Astrocyte (in vitro differentiated cells and primary cell): ENCODE data around the gene PTPRN2. TPM values are rescaled to one million over a fixed set of nuclear protein-coding genes. Genes with fewer than 3 reads are reported as not detected.

Experiments used
- DNase-seq: peaks from one replicate; pipeline ENCODE4 v3.0.0-alpha.2; 2010; ENCODE audit warnings: low read depth
- FAIRE-seq: peaks from 2 replicates; lab custom pipeline; 2011; peaks lifted over from hg19 to GRCh38; lab: Jason Lieb, UNC
- H2AFZ ChIP-seq: 2 replicates; pipeline ENCODE4 v1.6.0; 2012; ENCODE audit warnings: low read depth, low read length, inconsistent platforms
- H3K27ac ChIP-seq: 2 replicates; pipeline ENCODE4 v1.5.1; 2011; ENCODE audit warnings: low read depth, low read length, inconsistent platforms
- H3K27me3 ChIP-seq: 2 replicates; pipeline ENCODE4 v1.6.0; 2011; ENCODE audit warnings: low read length, inconsistent platforms; ENCODE audit not compliant: insufficient read depth
- H3K36me3 ChIP-seq: 2 replicates; pipeline ENCODE4 v1.5.1; 2011; ENCODE audit warnings: low read length, inconsistent platforms; ENCODE audit not compliant: insufficient read depth
- H3K4me1 ChIP-seq: 2 replicates; pipeline ENCODE4 v1.5.1; 2011; ENCODE audit warnings: low read length, inconsistent platforms; ENCODE audit not compliant: insufficient read depth
- H3K4me2 ChIP-seq: 2 replicates; pipeline ENCODE4 v1.6.0; 2012; ENCODE audit warnings: low read length, inconsistent platforms
- H3K4me3 ChIP-seq: 2 replicates; pipeline ENCODE4 v1.5.1; 2011; ENCODE audit warnings: low read depth, mild to moderate bottlenecking, low read length, inconsistent platforms; ENCODE audit not compliant: insufficient read depth
- H3K79me2 ChIP-seq: 2 replicates; pipeline ENCODE4 v1.6.0; 2012; ENCODE audit warnings: mild to moderate bottlenecking, low read length, inconsistent platforms; ENCODE audit not compliant: insufficient read depth
- H3K9ac ChIP-seq: 2 replicates; pipeline ENCODE4 v1.6.0; 2012; ENCODE audit warnings: mild to moderate bottlenecking, low read length, inconsistent platforms
- H3K9me3 ChIP-seq: 2 replicates; pipeline ENCODE4 v1.5.1; 2012; ENCODE audit warnings: low read depth, mild to moderate bottlenecking, low read length, inconsistent platforms; ENCODE audit not compliant: insufficient read depth
- H4K20me1 ChIP-seq: 2 replicates; pipeline ENCODE4 v1.6.0; 2012; ENCODE audit warnings: low read length, inconsistent platforms; ENCODE audit not compliant: insufficient read depth
- H3K27ac Mint-ChIP-seq: one replicate; pipeline ENCODE4 v1.8.0; 2021; ENCODE audit warnings: mild to moderate bottlenecking, mixed read lengths; ENCODE audit not compliant: unreplicated experiment
- H3K27me3 Mint-ChIP-seq: one replicate; pipeline ENCODE4 v1.8.0; 2021; ENCODE audit warnings: low read depth, mixed read lengths; ENCODE audit not compliant: unreplicated experiment
- H3K36me3 Mint-ChIP-seq: one replicate; pipeline ENCODE4 v1.8.0; 2021; ENCODE audit warnings: low read depth, mixed read lengths; ENCODE audit not compliant: unreplicated experiment
- H3K4me1 Mint-ChIP-seq: one replicate; pipeline ENCODE4 v1.8.0; 2021; ENCODE audit warnings: low read depth, mixed read lengths; ENCODE audit not compliant: unreplicated experiment
- H3K4me3 Mint-ChIP-seq: one replicate; pipeline ENCODE4 v1.8.0; 2021; ENCODE audit warnings: mild to moderate bottlenecking, moderate library complexity, mixed read lengths; ENCODE audit not compliant: unreplicated experiment
- H3K9me3 Mint-ChIP-seq: one replicate; pipeline ENCODE4 v1.8.0; 2021; ENCODE audit warnings: mild to moderate bottlenecking, mixed read lengths; ENCODE audit not compliant: unreplicated experiment
- EZH2 ChIP-seq: IDR thresholded peaks from 2 replicates; pipeline ENCODE4 v1.6.1; 2012; ENCODE audit warnings: mild to moderate bottlenecking, low read length, inconsistent platforms; ENCODE audit not compliant: insufficient read depth
- total RNA-seq: library from RNA; stranded (reverse); gene quantifications from 2 replicates; pipeline ENCODE4 v1.2.1, GENCODE V29; 2021
- TF ChIP-seq, protein P1 (sequence below): IDR thresholded peaks from 2 replicates; pipeline ENCODE4 v1.5.1; 2011; ENCODE audit warnings: low read depth, mild to moderate bottlenecking, inconsistent platforms, low read length, moderate library complexity; ENCODE audit not compliant: insufficient read depth

The PTPRN2 gene
- total RNA-seq, 1 donor from 2014 or later = 0.09 TPM

DNA sequence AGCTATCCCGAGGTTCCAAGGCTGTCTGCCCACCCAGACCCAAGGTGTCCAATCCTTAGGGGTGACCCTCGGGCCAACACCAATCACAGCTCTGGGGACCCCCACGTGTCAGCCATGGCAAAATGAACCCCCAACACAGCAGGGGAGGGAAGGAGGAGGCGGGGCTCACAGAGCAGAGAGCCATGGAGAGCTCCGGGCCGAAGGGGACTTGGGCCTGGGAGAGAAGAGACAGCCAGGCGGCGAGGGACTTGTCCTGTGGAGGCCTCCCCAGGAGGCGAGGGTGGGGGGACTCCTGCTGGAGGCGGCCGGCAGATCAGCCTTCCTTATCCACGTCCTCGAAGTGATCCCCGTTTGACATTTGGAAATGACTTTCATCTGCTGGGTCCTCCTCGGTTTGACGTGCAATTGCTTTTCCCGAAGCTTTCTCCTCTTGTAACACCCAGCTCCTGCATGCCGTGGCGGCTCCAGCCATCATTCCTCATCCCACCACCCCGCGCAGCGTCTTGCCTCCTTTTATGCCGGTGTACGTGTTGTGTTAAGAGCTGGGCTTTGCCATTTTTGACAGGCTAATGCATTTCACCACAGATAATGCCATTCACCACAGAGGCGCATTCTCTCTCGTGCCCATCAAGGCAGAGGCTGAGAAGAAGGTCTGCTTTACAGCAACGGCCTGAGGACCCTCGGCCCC lies 913.5 kb downstream of the PTPRN2 start:
- Mint-ChIP-seq H3K4me3 (no peak overlapping the region), H3K36me3 (no peaks in the 10 kb centered on the region), H3K27me3 (no peaks in the 10 kb centered on the region), H3K4me1 (no peaks in the 10 kb centered on the region), H3K9me3 (peaks cover 27% of the 10 kb centered on the region), H3K27ac (no peak overlapping the region)
- no peaks in the 10 kb centered on the region for H3K79me2 ChIP-seq
- H4K20me1 ChIP-seq = peaks cover 21% of the 10 kb centered on the region
- H3K27me3 ChIP-seq = no peaks in the 10 kb centered on the region
- no peak overlapping the region for H3K9ac ChIP-seq
- DNase-seq (no peak), FAIRE-seq (no peak)
- TF ChIP-seq, protein P1, sequence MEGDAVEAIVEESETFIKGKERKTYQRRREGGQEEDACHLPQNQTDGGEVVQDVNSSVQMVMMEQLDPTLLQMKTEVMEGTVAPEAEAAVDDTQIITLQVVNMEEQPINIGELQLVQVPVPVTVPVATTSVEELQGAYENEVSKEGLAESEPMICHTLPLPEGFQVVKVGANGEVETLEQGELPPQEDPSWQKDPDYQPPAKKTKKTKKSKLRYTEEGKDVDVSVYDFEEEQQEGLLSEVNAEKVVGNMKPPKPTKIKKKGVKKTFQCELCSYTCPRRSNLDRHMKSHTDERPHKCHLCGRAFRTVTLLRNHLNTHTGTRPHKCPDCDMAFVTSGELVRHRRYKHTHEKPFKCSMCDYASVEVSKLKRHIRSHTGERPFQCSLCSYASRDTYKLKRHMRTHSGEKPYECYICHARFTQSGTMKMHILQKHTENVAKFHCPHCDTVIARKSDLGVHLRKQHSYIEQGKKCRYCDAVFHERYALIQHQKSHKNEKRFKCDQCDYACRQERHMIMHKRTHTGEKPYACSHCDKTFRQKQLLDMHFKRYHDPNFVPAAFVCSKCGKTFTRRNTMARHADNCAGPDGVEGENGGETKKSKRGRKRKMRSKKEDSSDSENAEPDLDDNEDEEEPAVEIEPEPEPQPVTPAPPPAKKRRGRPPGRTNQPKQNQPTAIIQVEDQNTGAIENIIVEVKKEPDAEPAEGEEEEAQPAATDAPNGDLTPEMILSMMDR = no peak
- TF ChIP-seq EZH2 = no peak
- H2AFZ ChIP-seq = no peak overlapping the region
- no peak overlapping the region for H3K27ac ChIP-seq
- no peaks in the 10 kb centered on the region for H3K9me3 ChIP-seq
- H3K4me1 ChIP-seq = peaks cover 8% of the 10 kb centered on the region
- H3K4me2 ChIP-seq = no peak overlapping the region
- H3K4me3 ChIP-seq = no peak overlapping the region
- no peaks in the 10 kb centered on the region for H3K36me3 ChIP-seq

DNA sequence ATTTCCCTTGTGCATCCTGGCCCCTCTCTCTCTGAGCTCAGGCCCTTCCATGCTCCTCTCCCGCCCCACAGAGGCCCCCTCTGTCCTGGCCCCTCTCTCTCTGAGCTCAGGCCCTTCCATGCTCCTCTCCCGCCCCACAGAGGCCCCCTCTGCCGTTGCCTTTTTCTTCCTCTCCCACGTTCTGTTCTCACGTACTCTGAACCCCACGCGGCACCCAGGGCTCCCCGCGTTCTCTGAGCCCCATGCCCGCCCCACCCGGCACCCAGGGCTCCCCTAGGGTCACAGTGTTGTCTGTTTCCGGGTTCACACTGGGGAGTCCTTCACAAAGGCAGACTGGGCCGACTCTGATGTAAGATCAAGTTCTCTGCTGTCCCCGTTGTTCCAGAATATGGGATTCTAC lies 914.0 kb downstream of the PTPRN2 start:
- Histone ChIP-seq H3K27ac (no peak overlapping the region), H3K79me2 (no peaks in the 10 kb centered on the region), H3K4me2 (no peak overlapping the region), H3K9ac (no peak overlapping the region), H3K4me1 (peaks cover 8% of the 10 kb centered on the region), H2AFZ (no peak overlapping the region), H3K4me3 (no peak overlapping the region), H3K36me3 (no peaks in the 10 kb centered on the region), H4K20me1 (peaks cover 19% of the 10 kb centered on the region), H3K9me3 (no peaks in the 10 kb centered on the region), H3K27me3 (no peaks in the 10 kb centered on the region)
- no peak for FAIRE-seq
- H3K27ac Mint-ChIP-seq = no peak overlapping the region
- no peaks in the 10 kb centered on the region for H3K4me1 Mint-ChIP-seq
- no peak overlapping the region for H3K4me3 Mint-ChIP-seq
- no peaks in the 10 kb centered on the region for H3K27me3 Mint-ChIP-seq
- H3K9me3 Mint-ChIP-seq = peaks cover 31% of the 10 kb centered on the region
- no peak for TF ChIP-seq EZH2
- TF ChIP-seq, protein P1 = no peak
- H3K36me3 Mint-ChIP-seq = no peaks in the 10 kb centered on the region
- DNase-seq = no peak
